ENCODE results near the gene CPA5. TPM values are rescaled to one million over a fixed set of nuclear protein-coding genes. Genes with fewer than 3 reads are reported as not detected.

The CPA5 gene
- total RNA-seq, 4 donors from 2014 or later, result not detected

DNA sequence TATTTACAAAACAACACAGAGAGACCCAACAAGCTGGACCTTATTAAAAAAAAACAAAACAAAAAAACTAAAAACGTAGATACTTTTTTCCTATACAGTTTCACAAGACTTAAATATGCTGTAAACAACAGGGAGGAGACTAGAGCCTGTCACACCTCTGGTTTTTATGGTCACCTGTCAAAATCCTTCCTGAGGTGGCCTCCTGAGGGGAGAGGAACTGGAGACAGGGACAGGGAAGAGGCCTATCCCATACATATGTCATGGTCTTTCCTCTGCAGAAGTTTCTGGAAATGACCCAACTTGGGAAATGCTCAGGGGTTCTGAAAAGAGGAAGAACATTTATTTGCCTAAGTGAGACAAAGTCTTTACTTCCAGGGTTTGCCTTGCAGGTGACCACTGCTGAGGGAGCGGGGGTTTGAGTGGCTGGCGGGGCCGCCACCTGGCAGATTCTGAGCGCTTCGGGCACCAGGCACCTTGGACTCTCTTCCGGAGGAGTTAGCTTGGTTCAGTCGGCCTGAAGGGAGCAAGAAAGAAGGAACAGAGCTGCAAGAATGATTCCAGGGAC, 54.0 kb downstream of the CPA5 start:
- Histone ChIP-seq H3K9me3 (no peaks in the 10 kb centered on the region), H3K4me1 (peaks cover 0 to 52% (median 7%) of the 10 kb centered on the region in 4 donors), H3K27ac (no peak overlapping the region), H3K27me3 (no peaks in the 10 kb centered on the region), H3K4me3 (no peak overlapping the region), H3K36me3 (peaks cover 0 to 9% (median 3%) of the 10 kb centered on the region in 3 donors)
- 78 to 91% methylated on average over 8 of the region's 8 CpGs for WGBS, 2 donors
- no peak for DNase-seq (ENCODE audit: low spot score in 2 of 2)
- TF ChIP-seq EP300 (IDR thresholded peaks at IDR 0.05) (no peak), POLR2A (IDR thresholded peaks at IDR 0.05) (no peak)
- TF ChIP-seq, protein P1, sequence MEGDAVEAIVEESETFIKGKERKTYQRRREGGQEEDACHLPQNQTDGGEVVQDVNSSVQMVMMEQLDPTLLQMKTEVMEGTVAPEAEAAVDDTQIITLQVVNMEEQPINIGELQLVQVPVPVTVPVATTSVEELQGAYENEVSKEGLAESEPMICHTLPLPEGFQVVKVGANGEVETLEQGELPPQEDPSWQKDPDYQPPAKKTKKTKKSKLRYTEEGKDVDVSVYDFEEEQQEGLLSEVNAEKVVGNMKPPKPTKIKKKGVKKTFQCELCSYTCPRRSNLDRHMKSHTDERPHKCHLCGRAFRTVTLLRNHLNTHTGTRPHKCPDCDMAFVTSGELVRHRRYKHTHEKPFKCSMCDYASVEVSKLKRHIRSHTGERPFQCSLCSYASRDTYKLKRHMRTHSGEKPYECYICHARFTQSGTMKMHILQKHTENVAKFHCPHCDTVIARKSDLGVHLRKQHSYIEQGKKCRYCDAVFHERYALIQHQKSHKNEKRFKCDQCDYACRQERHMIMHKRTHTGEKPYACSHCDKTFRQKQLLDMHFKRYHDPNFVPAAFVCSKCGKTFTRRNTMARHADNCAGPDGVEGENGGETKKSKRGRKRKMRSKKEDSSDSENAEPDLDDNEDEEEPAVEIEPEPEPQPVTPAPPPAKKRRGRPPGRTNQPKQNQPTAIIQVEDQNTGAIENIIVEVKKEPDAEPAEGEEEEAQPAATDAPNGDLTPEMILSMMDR (IDR thresholded peaks at IDR 0.05), result no peak

DNA sequence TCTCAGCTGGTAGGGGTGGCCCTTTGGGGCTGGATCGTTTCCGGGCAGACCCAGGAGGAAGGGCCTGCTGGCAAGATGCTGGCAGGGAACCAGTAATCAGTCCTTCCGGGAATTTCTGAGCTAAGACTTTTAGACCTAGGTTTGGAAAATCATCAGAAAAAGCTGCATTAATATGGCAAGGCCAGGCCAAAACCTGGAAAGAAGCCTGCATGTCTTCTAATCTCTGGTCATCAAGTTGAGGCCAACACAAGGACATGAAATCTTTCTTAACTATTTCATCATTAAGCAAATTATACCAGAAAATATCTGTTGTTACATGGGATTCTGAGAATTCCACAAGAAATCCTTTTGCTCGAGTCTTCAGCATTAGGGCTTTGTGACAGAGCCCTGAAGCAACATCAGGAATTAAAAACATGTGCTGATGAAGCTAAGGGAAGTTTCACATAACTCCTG, 55.5 kb downstream of the CPA5 start:
- peaks cover 0 to 15% (median 3%) of the 10 kb centered on the region in 3 donors for H3K36me3 ChIP-seq
- H3K27me3 ChIP-seq, result no peaks in the 10 kb centered on the region
- no peaks in the 10 kb centered on the region for H3K9me3 ChIP-seq
- peaks cover 0 to 45% (median 7%) of the 10 kb centered on the region in 4 donors for H3K4me1 ChIP-seq
- peak in 1 of 2 donors; percentile 24 for DNase-seq (ENCODE audit: low spot score in 2 of 2)
- H3K27ac ChIP-seq, result peak overlapping the region in 2 of 4 donors; percentile 47 to 60
- WGBS, 2 donors, result 23 to 28% methylated on average over 4 of the region's 4 CpGs
- H3K4me3 ChIP-seq, result no peak overlapping the region
- TF ChIP-seq EP300 (IDR thresholded peaks at IDR 0.05), result peak in 1 of 2 donors; percentile 44
- TF ChIP-seq, protein P1 (IDR thresholded peaks at IDR 0.05), result no peak
- TF ChIP-seq POLR2A (IDR thresholded peaks at IDR 0.05), result no peak

DNA sequence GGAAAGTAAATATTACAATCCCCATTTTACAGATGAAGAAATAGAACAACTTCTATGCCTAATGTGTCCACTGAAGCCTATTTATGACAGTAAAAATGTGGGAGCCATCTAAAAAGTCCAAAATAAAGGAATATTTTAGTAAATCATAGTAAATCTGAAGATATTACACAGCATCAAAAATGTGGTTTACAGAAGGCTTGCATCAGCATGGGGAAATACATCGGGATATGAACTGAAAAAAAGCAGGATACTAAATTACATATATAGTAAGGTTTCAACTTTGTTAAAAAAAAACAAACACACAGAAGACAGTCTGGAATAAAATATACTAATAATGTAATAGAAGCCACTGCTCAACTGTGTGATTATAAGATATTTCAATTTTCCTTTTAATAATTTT, 56.5 kb downstream of the CPA5 start:
- no peak for DNase-seq (ENCODE audit: low spot score in 2 of 2)
- WGBS, 2 donors, result 71% methylated on average over 1 of the region's 1 CpG
- peaks cover 0 to 15% (median 3%) of the 10 kb centered on the region in 3 donors for H3K36me3 ChIP-seq
- no peaks in the 10 kb centered on the region for H3K9me3 ChIP-seq
- peak overlapping the region in 2 of 4 donors; percentile 47 to 60 for H3K27ac ChIP-seq
- H3K27me3 ChIP-seq, result no peaks in the 10 kb centered on the region
- H3K4me1 ChIP-seq, result peaks cover 0 to 44% (median 7%) of the 10 kb centered on the region in 4 donors
- TF ChIP-seq, protein P1 (IDR thresholded peaks at IDR 0.05), result no peak
- TF ChIP-seq POLR2A (IDR thresholded peaks at IDR 0.05) (no peak), EP300 (IDR thresholded peaks at IDR 0.05) (no peak)
- no peak overlapping the region for H3K4me3 ChIP-seq

DNA sequence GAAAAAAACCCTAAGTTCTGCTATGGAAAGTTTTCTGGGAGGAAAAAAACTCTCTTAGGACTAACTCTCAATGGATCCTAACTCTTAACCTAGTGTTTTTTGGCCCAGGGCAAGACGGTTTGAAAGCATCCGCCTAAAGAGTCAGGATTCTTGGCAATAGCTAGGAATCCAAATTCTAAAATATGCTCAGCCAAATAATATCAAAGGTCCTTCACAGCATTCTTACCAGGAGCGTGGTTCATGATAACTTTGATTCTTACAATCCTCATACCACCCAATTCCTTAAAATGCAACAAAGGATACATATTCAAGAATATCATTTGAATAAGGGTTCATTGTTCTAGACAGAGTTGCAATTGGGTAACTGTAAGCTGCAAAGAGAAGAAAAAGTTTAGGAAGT, 57.0 kb downstream of the CPA5 start:
- no peak for DNase-seq (ENCODE audit: low spot score in 2 of 2)
- no peak for TF ChIP-seq POLR2A (IDR thresholded peaks at IDR 0.05)
- TF ChIP-seq, protein P1 (IDR thresholded peaks at IDR 0.05), result no peak
- TF ChIP-seq EP300 (IDR thresholded peaks at IDR 0.05), result no peak
- no peak overlapping the region for H3K4me3 ChIP-seq
- WGBS, 2 donors, result 27 to 28% methylated on average over 3 of the region's 3 CpGs
- H3K4me1 ChIP-seq, result peaks cover 0 to 39% (median 7%) of the 10 kb centered on the region in 4 donors
- H3K9me3 ChIP-seq, result no peaks in the 10 kb centered on the region
- no peaks in the 10 kb centered on the region for H3K27me3 ChIP-seq
- H3K27ac ChIP-seq, result no peak overlapping the region
- peaks cover 0 to 15% (median 3%) of the 10 kb centered on the region in 3 donors for H3K36me3 ChIP-seq

DNA sequence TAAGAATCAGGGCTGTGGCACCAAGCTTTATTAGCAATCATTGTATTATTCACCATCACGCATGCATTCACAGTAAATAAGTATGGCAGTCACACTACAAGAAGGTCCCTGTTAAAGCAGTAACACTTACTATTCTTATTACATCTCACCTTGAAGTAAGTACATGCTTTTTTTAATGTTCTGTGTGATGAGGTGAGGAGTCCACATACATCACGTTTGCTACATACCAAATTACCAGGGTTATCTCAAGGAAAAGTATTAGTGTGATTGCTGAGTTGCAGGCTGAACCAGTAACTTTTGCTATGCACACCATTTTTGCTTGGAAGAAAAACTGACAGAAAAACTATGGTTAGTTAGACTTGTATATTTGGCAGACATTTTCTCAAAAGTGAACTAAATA, 60.4 kb downstream of the CPA5 start:
- Histone ChIP-seq H3K4me3 (no peak overlapping the region), H3K9me3 (no peaks in the 10 kb centered on the region), H3K27ac (no peak overlapping the region), H3K27me3 (no peaks in the 10 kb centered on the region), H3K4me1 (peaks cover 0 to 29% (median 5%) of the 10 kb centered on the region in 4 donors), H3K36me3 (peaks cover 0 to 11% (median 3%) of the 10 kb centered on the region in 3 donors)
- no peak for DNase-seq (ENCODE audit: low spot score in 2 of 2)
- TF ChIP-seq, protein P1 (IDR thresholded peaks at IDR 0.05), result no peak
- no peak for TF ChIP-seq EP300 (IDR thresholded peaks at IDR 0.05)
- TF ChIP-seq POLR2A (IDR thresholded peaks at IDR 0.05), result no peak
- WGBS, 2 donors, result 82 to 91% methylated on average over 2 of the region's 2 CpGs

All from tibial nerve (tissue), 4 donors.